HG03025 (cell line): ENCODE measurements around the gene TNPO3.
"Not testable (repeated sequence)": the region's sequence is repeated elsewhere in the genome, so short reads cannot be mapped to it uniquely, and the experiment has no call there.

Experiments used
- ATAC-seq: cut with Tn5 transposase; IDR thresholded peaks from one replicate; pipeline ENCODE4 v1.9.1; 2021; ENCODE audit warnings: mild to moderate bottlenecking, moderate library complexity; ENCODE audit not compliant: unreplicated experiment, low FRiP score

Gene TNPO3

DNA sequence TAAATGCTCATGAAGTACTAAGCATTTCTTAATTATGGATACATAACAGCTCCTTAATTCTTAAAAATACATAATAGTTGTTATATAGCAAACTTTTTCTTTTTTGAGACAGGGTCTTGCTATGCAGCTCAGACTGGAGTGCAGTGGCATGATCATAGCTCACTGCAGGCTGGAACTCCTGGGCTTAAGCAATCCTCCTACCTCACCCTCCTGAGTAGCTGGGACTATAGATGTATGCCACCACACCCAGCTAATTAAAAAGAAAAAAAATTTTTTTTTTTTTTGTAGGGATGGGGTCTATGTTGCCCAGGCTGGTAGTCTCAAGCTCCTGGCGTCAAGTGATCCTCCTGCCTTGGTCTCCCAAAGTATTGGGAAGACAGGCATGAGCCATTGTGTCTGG lies 86.3 kb downstream of the TNPO3 start:
- ATAC-seq = no peak

DNA sequence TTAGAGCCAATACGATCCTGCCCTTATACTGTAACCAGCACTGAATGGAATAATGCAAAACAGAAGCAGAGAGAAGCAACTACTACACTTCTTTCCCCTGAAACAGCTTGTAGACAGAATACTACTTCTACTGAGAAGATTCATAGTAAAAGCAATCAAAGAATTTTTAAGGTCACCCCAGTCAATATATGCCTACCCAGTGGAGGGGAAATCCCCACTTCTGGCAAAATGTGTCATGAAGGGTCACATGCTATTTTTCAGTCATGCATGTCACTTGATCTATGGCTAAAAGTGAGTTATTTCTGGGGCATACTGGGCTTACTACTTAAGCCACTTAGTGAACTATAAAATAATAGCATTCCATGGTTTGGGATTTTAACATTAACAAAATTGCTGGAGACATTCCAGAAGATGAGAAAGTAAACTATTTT lies 91.6 kb downstream of the TNPO3 start:
- ATAC-seq = peak; percentile 55

GRCh38 chr7:128962899-128963298 lies 92.0 kb downstream of the TNPO3 start:
- peak; percentile 29 for ATAC-seq

- no peak for ATAC-seq
Measured at GRCh38 chr7:128961030-128961659, 93.8 kb downstream of the TNPO3 start.

GRCh38 chr7:128959296-128959695 lies 95.6 kb downstream of the TNPO3 start:
- ATAC-seq = no peak

DNA sequence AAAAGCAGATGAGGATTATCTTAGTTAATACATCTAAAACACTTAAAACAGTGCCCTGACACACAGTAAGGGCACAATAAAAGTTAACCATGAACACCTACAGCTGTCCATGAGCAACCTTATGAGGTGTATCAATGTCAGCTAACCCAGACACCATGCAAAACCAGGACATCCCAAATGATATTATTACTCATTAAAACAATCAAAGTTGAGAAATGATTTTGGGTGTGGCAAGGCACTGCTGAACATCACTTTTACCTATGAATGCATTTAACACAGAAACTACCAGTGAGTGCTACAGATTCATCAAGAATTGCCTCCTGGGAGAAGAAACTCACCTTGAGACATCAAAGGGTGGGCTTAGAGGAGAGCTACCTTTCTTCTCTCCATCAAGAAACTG lies 98.9 kb downstream of the TNPO3 start:
- no peak for ATAC-seq

DNA sequence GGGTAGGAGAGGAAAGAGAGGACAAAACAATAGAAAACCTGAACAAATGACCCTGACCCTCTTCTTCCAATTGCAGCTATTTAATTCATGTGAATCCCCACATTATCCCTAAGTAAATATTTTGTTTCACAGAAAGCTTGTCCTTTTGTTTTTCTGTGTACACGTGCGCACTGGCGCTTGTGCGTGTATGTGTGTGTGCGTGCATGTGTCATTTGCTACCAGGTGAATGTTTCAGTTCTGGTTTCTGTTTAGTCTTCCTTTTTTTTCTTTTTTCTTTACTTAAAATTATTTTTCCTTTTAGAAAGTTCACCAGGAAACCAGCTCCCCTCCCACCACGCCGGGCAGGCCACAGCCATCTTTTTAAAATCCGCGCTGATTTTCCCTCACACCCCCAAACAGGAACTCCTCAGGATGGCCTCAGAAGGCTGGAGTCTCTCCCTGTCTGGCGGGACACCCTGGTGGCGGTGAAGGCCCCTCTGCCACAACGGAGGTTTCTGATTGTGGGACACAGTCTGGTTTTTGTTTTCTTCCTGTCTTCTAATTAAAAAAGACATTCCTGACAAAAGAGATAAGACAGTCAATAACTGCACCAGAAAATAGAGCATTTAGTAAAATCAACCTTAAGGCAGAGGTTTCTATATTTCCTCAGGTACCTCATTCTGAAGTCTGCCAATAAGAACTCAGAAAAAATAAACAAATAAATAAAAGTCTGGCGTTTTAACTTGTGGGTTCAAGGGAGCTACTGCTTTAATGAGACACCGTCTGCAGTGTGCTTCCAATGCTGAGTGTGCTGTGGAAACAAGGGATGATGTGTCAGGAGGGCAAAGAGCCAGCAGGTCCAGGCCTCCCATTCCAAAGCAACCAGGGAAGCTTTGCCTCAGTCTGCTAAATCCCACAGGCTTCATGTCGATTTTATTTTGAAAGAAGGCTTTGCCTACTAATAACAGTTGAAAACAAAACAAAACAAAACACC lies 99.8 kb downstream of the TNPO3 start:
- ATAC-seq = peak; percentile 53

DNA sequence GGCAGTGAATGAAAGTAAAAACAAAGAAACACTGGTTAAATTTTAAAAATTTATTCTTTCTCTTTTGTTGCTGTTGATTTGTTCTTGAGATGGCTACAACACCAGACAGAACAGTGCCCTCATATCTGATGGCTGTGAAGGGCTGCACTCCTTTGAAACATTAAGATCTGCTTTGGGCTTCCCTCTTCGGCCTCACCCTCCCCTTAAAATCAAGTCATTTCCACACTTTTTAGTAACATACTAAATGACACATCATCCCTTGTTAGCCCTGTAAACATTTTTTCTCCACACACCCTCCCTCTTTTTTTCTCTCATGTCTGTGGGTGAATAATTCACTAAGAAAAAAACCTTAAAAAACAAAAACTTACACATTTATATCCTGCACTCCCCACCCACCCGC lies 100.8 kb downstream of the TNPO3 start:
- ATAC-seq = no peak

DNA sequence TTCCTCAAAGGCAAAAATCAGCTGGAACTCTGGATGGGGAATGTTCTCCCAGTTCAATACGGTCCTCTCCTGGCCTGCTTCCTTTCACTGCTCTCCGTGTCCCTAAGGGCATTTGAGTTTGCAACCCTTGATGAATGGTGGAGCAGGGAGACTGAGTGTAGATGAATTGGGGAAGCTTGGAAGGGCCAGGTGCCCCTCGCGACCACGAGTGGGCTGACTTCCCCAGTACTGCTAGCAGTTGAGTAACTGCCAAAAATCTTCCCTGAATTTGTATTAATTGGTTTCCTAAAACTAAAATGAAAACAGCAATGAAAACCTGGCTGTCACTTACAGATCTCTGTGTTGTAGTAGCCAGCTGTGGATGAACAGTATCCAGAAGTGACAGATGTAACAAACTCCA lies 103.6 kb downstream of the TNPO3 start:
- ATAC-seq = no peak

DNA sequence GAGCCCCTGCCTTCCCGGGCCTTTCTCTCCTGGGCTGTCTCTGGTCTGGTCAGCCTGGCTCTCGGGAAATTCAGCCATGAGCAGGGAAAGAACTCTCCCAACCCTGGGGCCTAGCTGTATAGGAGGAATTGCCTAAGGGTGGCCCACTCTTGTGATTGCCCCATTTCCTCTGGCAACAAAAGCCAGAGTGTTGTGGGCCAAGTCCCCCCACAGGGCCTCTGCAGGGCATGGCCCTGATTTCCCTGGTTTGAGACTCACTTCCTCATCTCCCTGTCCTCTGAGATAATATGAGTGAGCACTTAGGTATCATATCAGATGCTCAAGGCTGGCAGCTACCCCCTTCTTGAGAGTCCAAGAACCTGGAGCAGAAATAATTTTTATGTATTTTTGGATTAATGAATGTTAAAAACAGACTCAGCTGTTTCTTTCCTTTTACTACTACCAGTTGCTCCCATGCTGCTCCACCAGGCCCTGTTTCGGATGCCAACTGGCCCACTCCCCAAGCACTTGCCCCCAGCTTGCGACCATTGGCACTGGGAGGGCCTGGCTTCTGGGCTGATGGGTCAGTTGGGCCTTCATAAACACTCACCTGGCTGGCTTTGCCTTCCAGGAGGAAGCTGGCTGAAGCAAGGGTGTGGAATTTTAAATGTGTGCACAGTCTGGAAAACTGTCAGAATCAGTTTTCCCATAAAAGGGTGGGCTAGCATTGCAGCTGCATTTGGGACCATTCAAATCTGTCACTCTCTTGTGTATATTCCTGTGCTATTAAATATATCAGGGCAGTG lies 105.7 kb downstream of the TNPO3 start:
- ATAC-seq = no peak

- no peak for ATAC-seq
Measured at GRCh38 chr7:128948312-128948973, 106.5 kb downstream of the TNPO3 start.

GRCh38 chr7:128947854-128948253 lies 107.1 kb downstream of the TNPO3 start:
- no peak for ATAC-seq

DNA sequence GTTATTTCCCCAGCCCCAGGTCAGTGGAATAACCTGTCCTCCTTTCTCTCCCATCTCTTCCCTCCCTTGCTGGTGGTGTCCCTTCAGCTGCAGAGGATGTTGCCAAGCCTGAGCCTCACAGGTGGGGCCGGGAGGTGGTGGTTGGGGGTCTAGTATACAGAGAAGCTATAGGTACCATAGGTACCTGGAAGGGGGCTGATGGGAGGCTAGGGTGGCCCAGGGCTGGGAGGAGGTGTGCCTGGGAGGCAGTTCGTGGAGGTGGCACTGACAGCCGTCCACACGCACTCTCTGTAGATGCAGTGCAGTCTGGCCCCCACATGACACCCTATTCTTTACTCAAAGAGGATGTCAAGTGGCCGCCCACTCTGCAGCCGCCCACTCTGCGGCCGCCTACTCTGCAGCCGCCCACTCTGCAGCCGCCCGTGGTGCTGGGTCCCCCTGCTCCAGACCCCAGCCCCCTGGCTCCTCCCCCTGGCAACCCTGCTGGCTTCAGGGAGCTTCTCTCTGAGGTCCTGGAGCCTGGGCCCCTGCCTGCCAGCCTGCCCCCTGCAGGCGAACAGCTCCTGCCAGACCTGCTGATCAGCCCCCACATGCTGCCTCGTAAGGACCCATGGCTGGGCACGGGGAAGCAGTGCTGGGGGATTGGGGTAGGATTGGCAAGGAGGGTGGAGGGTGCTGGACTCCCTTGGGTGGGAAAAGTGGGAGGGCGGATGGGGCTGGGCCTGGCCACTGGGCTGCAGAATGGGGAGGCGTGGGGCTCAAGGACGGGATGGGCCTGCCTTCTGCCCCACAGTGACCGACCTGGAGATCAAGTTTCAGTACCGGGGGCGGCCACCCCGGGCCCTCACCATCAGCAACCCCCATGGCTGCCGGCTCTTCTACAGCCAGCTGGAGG lies 107.7 kb downstream of the TNPO3 start:
- no peak for ATAC-seq

GRCh38 chr7:128945668-128946366 lies 109.1 kb downstream of the TNPO3 start:
- ATAC-seq = no peak

GRCh38 chr7:128944487-128945236 lies 110.2 kb downstream of the TNPO3 start:
- ATAC-seq = no peak

- not testable (repeated sequence) for ATAC-seq
Measured at GRCh38 chr7:128943251-128943650, 111.7 kb downstream of the TNPO3 start.

GRCh38 chr7:128941946-128942526 lies 112.9 kb downstream of the TNPO3 start:
- ATAC-seq = no peak
